GM18507 (cell line): ENCODE data around the gene GSTM5.
"Not testable (repeated sequence)": the region's sequence is repeated elsewhere in the genome, so short reads cannot be mapped to it uniquely, and the experiment has no call there.

Source experiments
- DNase-seq: peaks from one replicate; pipeline ENCODE4 v3.0.0; 2011; ENCODE audit warnings: low read depth; ENCODE audit not compliant: insufficient read length; ENCODE audit errors: extremely low spot score
- FAIRE-seq: peaks from 2 replicates; lab custom pipeline; 2011; peaks lifted over from hg19 to GRCh38; lab: Jason Lieb, UNC

GSTM5 gene

DNA sequence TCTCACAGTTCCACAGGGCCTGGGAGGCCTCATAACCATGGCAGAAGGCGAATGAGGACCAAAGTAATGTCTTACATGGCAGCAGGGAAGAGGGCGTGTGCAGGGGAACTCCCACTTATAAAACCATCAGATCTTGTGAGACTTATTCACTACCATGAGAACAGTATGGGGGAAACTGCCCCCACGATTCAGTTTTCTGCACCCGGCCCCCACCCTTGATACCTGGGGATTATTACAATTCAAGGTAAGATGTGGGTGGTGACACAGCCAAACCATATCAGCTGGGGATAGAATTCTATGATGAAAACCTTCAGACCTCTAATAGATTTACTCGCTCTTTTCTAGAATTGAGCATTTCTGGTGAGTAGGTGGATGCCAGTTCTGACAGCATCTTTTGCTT is 17.7 kb upstream of the GSTM5 start:
- not testable (repeated sequence) for DNase-seq, FAIRE-seq

GRCh38 chr1:109695138-109695537 is 16.9 kb upstream of the GSTM5 start:
- not testable (repeated sequence) for FAIRE-seq, DNase-seq

GRCh38 chr1:109697066-109697465 is 15.0 kb upstream of the GSTM5 start:
- FAIRE-seq (no peak), DNase-seq (no peak)

- not testable (repeated sequence) for DNase-seq, FAIRE-seq
These were observed 14.2 kb upstream of the GSTM5 start for GRCh38 chr1:109697861-109698260.

- FAIRE-seq, DNase-seq: not testable (repeated sequence)
These were observed 9.1 kb upstream of the GSTM5 start for GRCh38 chr1:109702940-109703339.

DNA sequence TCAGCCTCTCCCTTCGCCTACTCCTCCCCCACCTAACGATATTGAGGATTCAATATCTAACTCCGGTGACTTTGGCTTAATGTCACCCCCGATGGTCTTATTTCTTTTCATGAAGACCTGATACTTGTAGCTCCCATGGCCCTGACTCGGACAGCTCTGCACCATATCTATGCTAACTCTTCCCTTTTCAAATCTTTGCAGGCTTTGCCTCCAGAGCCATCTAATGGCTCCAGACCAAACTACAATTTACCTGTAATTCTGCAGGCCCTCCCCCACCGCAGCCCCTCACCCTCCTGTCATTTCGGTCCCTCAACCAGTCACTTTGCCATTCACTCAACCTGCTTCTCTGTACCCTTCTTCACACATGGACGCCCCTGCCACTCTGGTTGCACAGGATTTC is 7.9 kb upstream of the GSTM5 start:
- FAIRE-seq (no peak), DNase-seq (no peak)

GRCh38 chr1:109705411-109705810 is 6.6 kb upstream of the GSTM5 start:
- DNase-seq (no peak), FAIRE-seq (no peak)

DNA sequence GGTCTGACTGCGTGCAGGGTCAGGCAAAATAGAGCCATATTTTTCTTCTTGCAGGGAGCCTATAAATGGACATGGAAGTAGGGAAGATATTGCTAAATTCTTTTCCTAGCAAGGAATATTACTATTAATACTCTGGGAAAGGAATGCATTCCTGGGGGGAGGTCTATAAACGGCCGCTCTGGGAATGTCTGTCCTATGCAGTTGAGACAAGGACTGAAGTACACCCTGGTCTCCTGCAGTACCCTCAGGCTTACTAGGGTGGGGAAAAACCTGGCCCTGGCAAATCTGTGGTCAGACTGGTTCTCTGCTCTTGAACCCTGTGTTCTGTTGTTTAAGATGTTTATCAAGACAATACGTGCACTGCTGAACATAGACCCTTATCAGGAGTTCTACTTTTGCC is 3.1 kb upstream of the GSTM5 start:
- FAIRE-seq, DNase-seq: not testable (repeated sequence)

GRCh38 chr1:109709822-109710221 is 2.2 kb upstream of the GSTM5 start:
- FAIRE-seq, DNase-seq: not testable (repeated sequence)

DNA sequence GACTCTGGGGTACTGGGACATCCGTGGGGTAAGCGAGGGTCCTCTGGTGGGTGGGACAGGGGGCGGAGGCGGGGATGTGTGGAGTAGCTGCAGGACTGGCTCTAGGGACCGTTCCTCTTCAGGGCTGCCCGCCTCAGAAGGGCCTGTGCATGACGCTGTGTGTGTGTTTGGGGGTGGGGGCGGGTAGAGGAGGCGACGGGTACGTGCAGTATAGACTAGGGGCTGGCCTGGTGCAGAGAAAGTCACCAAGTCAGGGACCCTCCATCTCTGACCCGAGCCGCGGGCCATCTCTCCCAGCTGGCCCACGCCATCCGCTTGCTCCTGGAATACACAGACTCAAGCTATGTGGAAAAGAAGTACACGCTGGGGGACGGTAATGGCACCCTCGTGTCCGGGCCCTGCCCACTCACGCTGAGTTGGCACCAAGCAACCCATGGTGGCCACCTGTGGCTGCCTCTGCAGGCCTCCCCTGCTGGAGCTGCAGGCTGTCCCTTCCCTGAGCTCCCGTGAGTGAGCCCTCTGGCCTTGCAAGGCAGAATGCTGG is 342 bp downstream of the GSTM5 start:
- FAIRE-seq (no peak), DNase-seq (no peak)

DNA sequence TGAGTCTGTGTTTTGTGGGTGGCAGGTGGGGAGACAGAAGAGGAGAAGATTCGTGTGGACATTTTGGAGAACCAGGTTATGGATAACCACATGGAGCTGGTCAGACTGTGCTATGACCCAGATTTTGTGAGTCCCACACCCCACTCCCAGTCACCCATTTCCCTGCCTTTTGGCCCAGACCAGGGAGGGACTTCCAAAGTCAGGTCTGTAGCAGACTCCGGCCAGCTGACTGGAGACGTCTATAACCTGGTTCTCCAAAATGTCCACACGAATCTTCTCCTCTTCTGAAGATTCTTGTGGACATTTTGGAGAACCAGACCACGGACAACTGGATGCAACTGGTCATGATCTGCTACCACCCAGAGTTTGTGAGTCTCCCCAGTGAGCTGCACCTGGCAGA is 1.6 kb downstream of the GSTM5 start:
- no peak for DNase-seq
- FAIRE-seq: no peak

DNA sequence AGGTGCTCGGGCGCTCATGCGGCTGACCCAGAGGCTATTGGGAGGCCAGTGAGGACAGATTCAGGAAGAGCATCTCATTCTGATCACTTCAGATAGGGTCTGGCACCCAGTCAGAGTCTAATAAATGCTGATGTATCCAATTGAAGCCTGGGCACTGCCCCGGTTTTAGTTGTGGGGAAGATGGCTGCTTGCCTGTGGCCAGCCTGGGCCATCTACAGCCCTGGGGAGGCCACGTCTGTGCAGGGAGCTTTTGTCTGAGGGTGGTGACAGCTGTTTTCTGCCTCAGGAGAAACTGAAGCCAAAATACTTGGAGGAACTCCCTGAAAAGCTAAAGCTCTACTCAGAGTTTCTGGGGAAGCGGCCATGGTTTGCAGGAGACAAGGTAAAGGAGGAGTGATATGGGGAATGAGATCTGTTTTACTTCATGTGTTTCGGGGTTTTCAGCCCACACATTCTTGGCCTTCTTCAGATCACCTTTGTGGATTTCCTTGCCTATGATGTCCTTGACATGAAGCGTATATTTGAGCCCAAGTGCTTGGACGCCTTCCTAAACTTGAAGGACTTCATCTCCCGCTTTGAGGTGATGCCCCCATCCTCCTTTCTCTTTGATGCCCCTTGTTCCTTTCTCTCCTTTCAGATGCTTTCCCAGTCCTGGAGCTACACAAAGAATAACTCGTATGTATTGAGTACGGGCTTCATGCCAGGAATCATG is 2.8 kb downstream of the GSTM5 start:
- DNase-seq: no peak
- FAIRE-seq: no peak

- DNase-seq (no peak), FAIRE-seq (no peak)
These were observed 4.1 kb downstream of the GSTM5 start for GRCh38 chr1:109716121-109716520.

- no peak for FAIRE-seq
- DNase-seq: no peak
These were observed 4.6 kb downstream of the GSTM5 start for GRCh38 chr1:109716570-109717090.

- DNase-seq: no peak
- no peak for FAIRE-seq
These were observed 5.7 kb downstream of the GSTM5 start for GRCh38 chr1:109717729-109718128.

DNA sequence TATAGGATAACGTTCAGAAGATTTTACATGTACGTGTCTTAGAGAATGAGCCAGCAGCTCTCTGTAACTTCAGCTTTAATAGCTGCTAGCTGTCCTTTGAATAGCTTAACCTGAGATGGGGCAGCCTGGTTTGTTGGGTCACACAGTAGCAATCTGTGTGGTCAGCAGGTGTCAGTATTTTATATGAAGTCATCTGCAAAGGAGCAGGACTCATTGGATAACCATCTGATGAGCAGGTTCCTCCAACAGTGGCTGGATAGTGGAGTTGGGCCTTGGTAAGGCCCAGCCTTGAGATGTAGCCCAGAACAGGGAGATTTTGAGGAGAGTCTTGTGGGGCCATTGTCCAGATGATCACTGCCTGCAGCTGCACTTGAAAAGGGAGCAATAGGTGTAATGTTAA is 6.4 kb downstream of the GSTM5 start:
- FAIRE-seq (no peak), DNase-seq (no peak)

DNA sequence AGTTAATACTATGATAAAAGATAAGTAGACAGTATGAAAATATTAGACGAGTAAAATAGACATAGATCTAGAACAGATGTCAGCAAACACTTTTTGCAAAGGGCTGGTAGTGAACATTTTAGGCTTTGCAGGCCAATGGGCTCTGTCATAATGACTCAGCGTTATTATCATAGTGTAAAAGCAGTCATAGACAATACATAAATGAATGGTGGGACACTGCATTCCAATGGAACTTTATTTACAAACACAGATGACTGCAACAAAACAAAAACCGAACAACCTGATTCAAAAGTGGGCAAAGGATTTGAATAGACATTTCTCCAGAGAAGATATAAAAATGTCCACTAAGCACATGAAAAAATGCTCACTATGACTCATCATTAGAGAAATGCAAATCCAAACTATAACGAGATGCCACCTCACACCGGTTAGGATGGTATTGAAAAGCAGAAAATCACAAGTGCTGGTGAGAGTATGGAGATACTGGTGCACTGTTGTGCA is 7.3 kb downstream of the GSTM5 start:
- DNase-seq (no peak), FAIRE-seq (no peak)

DNA sequence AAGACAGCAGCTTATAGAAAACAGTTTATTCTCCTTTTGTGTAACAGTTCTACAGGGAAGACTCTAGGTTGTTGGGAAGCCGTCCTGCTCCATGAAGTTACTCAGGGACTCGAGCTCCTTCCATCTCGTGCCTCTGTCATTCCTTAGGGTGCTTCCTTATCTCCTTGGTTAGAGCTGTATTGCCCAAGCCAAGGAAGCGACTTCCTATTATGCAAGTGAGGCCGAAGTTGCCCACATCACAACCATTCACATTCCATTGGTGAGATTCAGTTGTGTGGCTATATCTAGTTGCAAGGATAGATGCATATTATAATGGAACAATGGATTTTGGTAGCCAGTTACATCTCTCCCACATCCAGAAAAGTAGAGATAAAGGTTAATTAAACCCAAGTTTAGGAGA is 9.0 kb downstream of the GSTM5 start:
- DNase-seq (no peak), FAIRE-seq (no peak)

GRCh38 chr1:109721971-109722370 is 9.9 kb downstream of the GSTM5 start:
- FAIRE-seq (no peak), DNase-seq (no peak)

- FAIRE-seq (no peak), DNase-seq (no peak)
These were observed 11.0 kb downstream of the GSTM5 start for GRCh38 chr1:109722908-109723691.
